Measurements from ENCODE around the gene FAM241B.

DNA sequence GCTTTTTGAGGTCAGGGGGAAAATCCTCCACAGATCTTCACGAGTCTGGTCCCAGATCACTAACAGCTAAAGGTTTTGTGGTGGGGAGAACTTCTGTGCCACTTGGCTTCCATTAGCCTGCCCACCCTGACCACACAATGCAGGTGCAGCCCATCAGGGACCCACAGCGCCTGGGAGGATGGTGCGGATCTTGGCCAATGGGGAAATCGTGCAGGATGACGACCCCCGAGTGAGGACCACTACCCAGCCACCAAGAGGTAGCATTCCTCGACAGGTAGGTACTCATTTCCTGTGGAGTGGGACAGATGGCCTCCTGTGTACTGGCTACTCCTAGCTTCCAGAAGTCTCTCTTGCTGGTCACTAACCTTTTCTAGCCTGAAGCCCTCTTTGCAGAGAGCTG is 1.5 kb downstream of the FAM241B start:
- no peak for TF ChIP-seq POLR2A (IDR thresholded peaks at IDR 0.05)
- TF ChIP-seq, protein P1, sequence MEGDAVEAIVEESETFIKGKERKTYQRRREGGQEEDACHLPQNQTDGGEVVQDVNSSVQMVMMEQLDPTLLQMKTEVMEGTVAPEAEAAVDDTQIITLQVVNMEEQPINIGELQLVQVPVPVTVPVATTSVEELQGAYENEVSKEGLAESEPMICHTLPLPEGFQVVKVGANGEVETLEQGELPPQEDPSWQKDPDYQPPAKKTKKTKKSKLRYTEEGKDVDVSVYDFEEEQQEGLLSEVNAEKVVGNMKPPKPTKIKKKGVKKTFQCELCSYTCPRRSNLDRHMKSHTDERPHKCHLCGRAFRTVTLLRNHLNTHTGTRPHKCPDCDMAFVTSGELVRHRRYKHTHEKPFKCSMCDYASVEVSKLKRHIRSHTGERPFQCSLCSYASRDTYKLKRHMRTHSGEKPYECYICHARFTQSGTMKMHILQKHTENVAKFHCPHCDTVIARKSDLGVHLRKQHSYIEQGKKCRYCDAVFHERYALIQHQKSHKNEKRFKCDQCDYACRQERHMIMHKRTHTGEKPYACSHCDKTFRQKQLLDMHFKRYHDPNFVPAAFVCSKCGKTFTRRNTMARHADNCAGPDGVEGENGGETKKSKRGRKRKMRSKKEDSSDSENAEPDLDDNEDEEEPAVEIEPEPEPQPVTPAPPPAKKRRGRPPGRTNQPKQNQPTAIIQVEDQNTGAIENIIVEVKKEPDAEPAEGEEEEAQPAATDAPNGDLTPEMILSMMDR (IDR thresholded peaks at IDR 0.05): no peak

Measured in vagina (tissue), 2 donors.